Neutrophil (primary cell): ENCODE results near the gene TLK2.

Source experiments
- H3K27ac ChIP-seq: fragments of 200-600 bp; sonication (generic); 2 replicates; pipeline ENCODE4 v1.5.1; 2016; ENCODE audit warnings: mild to moderate bottlenecking, moderate library complexity
- H3K27me3 ChIP-seq: fragments of 200-600 bp; sonication (generic); 2 replicates; pipeline ENCODE4 v1.6.0; 2016; ENCODE audit warnings: mild to moderate bottlenecking
- H3K36me3 ChIP-seq: fragments of 200-600 bp; sonication (generic); 2 replicates; pipeline ENCODE4 v1.5.1; 2017
- H3K4me1 ChIP-seq, 2 experiments: fragments of 200-600 bp in 1 of 2; sonication (generic) in 1 of 2; 1 replicate in 1 of 2; 2 replicates in 1 of 2; pipeline versions ENCODE4 v1.5.1 to v1.6.1; 2013 to 2016; ENCODE audit warnings: low read depth in 1 of 2, low read length in 1 of 2, mild to moderate bottlenecking in 1 of 2, moderate library complexity in 1 of 2; ENCODE audit not compliant: control insufficient read depth in 1 of 2, insufficient read depth in 1 of 2
- H3K4me3 ChIP-seq, 2 experiments: fragments of 200-600 bp in 1 of 2; sonication (generic) in 1 of 2; 1 replicate in 1 of 2; 2 replicates in 1 of 2; pipeline ENCODE4 v1.5.1; 2013 to 2016; ENCODE audit warnings: low read depth in 1 of 2, low read length in 1 of 2, mild to moderate bottlenecking in 1 of 2, moderate library complexity in 1 of 2
- H3K9me3 ChIP-seq: fragments of 200-600 bp; sonication (generic); 2 replicates; pipeline ENCODE4 v1.5.1; 2016
- CTCF ChIP-seq: fragments of 200-600 bp; sonication (generic); IDR thresholded peaks from 2 replicates; pipeline ENCODE4 v1.5.1; 2016; ENCODE audit warnings: antibody characterized with exemption

The TLK2 gene

GRCh38 chr17:62655656-62656055, 177.0 kb downstream of the TLK2 start:
- peaks cover 45% of the 10 kb centered on the region for H3K27me3 ChIP-seq
- H3K4me3 ChIP-seq: no peak overlapping the region
- H3K27ac ChIP-seq: no peak overlapping the region
- H3K4me1 ChIP-seq: peaks cover 23 to 31% of the 10 kb centered on the region in 2 experiments
- no peaks in the 10 kb centered on the region for H3K36me3 ChIP-seq
- H3K9me3 ChIP-seq: no peaks in the 10 kb centered on the region
- TF ChIP-seq CTCF: no peak

DNA sequence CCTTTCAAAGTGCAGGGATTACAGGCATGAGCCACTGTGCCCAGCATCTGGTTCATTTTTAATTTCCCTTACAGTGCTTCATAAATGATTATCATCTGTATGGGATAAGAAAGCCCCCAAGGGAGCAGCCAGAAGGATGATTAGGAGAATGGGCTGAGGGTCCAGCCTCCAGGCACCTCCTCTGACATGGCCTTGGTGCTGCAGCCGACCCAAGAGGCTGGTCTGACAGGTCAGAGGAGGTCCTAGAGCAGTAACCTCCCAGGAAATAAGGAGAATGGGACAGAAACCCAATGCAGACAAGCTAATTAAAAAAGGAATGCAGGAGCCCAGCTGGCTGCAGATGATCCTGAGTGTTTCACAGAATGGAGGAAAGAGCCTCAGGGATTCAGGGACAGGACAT, 177.8 kb downstream of the TLK2 start:
- no peak for TF ChIP-seq CTCF
- peaks cover 37% of the 10 kb centered on the region for H3K27me3 ChIP-seq
- no peaks in the 10 kb centered on the region for H3K9me3 ChIP-seq
- H3K27ac ChIP-seq: no peak overlapping the region
- peaks cover 23 to 31% of the 10 kb centered on the region in 2 experiments for H3K4me1 ChIP-seq
- H3K36me3 ChIP-seq: no peaks in the 10 kb centered on the region
- H3K4me3 ChIP-seq: no peak overlapping the region

DNA sequence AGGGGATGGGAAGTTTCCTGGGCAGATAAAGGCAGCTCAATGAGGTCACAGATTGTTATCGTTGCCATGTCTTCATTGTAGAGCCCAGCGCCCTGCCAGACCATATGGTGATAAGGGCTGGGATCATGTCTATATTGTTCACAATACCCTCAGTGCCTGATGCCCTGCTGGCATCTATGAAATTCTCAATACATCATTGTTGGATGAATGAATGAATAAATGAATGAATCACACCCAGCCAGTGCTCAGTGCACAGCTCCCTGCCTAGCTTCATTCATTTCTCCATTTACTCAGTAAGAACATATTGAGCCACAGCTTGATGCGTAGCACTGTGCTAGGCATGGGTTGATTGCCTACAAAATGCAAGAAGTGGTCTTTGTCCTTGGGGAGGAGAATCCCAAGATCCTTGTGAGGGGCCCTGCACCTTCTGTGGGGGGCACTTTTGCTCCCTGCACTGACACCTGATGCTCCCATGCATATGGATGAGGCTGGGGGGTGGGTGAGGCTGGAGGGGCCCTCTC, 178.6 kb downstream of the TLK2 start:
- Histone ChIP-seq H3K27me3 (peaks cover 30% of the 10 kb centered on the region), H3K4me3 (no peak overlapping the region), H3K36me3 (no peaks in the 10 kb centered on the region), H3K4me1 (peaks cover 23 to 28% of the 10 kb centered on the region in 2 experiments), H3K27ac (no peak overlapping the region), H3K9me3 (no peaks in the 10 kb centered on the region)
- TF ChIP-seq CTCF: no peak

DNA sequence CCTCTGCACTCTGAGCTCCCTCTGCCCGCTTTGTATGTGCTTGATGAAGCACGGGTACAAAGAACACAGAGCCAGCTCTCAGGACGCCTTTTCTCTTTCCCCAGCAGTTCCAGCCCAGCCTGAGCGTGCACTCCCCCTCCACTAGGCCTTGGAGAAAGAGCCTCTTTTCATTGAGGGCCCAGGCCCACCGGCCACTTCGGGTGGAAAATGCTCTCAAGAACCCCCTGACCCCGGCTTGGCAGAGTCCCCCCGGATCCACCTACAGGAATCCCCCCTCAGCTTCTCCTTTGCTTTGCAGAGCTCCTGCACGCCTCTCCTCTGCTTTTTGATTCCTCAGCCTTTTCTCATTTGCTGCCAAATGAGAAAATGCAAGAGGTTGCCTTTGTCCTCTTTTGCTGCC, 179.1 kb downstream of the TLK2 start:
- no peak for TF ChIP-seq CTCF
- Histone ChIP-seq H3K36me3 (no peaks in the 10 kb centered on the region), H3K4me3 (no peak overlapping the region), H3K4me1 (peaks cover 23% of the 10 kb centered on the region in 2 experiments), H3K27me3 (peaks cover 25% of the 10 kb centered on the region), H3K9me3 (no peaks in the 10 kb centered on the region), H3K27ac (no peak overlapping the region)

DNA sequence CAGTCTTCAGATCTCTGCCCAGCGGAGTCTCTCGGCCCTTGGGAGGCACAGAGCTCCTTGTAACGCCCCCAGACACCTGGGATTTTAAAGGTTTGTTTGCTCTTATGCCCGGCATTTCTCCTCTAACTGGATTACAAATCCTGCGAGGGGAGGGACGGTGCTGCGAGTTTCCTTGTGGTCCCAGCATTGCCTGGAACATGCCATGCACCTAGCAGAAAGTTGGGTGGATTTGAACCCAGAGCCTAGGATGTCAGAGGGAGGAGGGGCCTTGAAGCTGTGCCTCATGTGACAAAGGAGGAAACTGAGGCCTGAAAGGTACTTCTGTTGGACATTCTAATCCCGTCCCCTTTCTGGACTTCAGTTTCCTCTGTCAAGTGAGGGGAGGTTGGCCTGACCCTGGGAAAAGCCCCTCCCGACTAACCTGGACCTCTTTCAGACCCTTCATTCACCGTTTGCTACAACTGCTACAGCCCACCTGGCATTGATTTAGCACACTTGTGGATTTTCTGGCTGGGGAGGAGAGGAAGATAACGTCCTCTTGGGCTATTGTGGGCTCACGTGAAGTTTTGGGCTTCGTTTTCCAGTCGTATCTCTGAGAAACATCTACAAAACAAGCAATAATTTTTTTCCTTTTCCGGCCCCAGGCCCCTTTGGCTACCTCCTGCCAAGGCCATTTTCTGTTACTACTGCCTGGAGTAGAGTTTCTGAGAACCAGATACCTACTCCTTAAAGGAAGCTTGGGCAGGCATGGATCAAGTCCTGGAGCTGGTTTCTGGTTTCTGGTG, 179.7 kb downstream of the TLK2 start:
- Histone ChIP-seq H3K9me3 (no peaks in the 10 kb centered on the region), H3K36me3 (no peaks in the 10 kb centered on the region), H3K27ac (no peak overlapping the region), H3K27me3 (peaks cover 19% of the 10 kb centered on the region), H3K4me3 (no peak overlapping the region), H3K4me1 (peaks cover 17% of the 10 kb centered on the region in 2 experiments)
- no peak for TF ChIP-seq CTCF
